HCT116 (cell line): Measurements from ENCODE around the gene VCAN.

ENCODE experiments used
- CTCF ChIP-seq, 3 experiments: fragments of 200-600 bp in 1 of 3; sonication (generic) in 1 of 3; IDR thresholded peaks in 2 of 3; conservative IDR thresholded peaks in 1 of 3; 2 replicates each; pipeline ENCODE4 v1.5.1; 2012 to 2017; ENCODE audit warnings: low read depth in 2 of 3, low read length in 2 of 3, antibody characterized with exemption in 1 of 3, borderline replicate concordance in 1 of 3, control low read depth in 1 of 3, mild to moderate bottlenecking in 1 of 3, mixed read lengths in 1 of 3, mixed run types in 1 of 3, moderate library complexity in 1 of 3; ENCODE audit not compliant: insufficient read depth in 1 of 3
- MAX ChIP-seq: IDR thresholded peaks from 2 replicates; pipeline ENCODE4 v1.6.1; 2012
- POLR2A ChIP-seq: IDR thresholded peaks from 2 replicates; pipeline ENCODE4 v1.7.0; 2011; ENCODE audit warnings: borderline replicate concordance; ENCODE audit not compliant: insufficient read depth, insufficient read length; ENCODE audit errors: extremely low read depth
- SIN3A ChIP-seq: IDR thresholded peaks from 2 replicates; pipeline ENCODE4 v1.6.1; 2012; ENCODE audit warnings: low read depth

GRCh38 chr5:83583859-83584258 is 112.3 kb downstream of the VCAN start:
- TF ChIP-seq POLR2A (no peak), MAX (no peak), CTCF (IDR thresholded peaks at IDR 0.05 in 2 of 3, conservative IDR thresholded peaks at IDR 0.05 in 1 of 3; ENCODE audit: borderline replicate concordance in 1 of 3, insufficient read depth in 1 of 3, low read depth in 2 of 3, low read length in 2 of 3) (no peak), SIN3A (no peak)
